ENCODE measurements around the gene COL18A1.

DNA sequence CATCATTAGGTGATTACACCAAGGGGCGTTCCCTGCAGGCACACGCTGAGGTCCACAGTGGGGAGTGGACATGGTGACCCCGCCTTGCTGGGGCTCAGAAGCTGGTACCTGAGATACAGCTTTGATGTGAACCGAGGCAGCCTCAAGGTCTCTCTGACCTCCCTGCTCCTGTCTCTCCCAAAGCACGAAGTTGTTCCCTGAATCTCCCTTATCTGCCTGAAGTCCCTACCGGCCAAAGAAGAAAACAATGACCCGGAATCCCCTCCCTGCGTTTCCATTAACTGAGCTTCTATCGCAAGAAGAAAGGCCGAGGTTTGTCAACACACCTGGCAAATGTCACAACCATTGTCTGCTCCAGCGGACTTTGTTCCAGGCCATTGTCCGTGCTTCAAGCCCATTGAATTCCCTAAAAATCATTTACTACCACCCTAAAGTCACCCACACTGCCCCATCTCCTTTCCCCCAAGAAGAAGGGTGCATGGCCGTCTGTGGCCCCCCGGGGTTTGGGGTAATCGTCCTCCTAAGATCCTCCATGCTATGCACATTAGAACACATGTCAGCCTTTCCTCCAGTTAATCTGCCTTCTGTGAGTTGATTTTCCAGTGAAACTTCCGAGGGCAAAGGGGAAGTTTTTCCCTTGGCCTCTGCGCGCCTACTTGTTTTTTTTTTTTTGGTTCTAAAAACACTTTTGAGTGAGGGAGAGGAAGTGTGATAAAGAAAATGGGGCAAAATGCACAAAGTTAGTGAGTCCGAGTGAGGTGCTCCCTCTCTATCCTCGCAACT is 48.1 kb upstream of the COL18A1 start:
- TF ChIP-seq CBX2 (IDR thresholded peaks at IDR 0.05; ENCODE audit: borderline replicate concordance, low read depth) (no peak), RNF2 (IDR thresholded peaks at IDR 0.05; ENCODE audit: borderline replicate concordance, low read depth) (no peak), RCOR1 (IDR thresholded peaks at IDR 0.05; ENCODE audit: low read depth, low read length) (no peak), KDM5A (IDR thresholded peaks at IDR 0.05) (no peak), EP300 (IDR thresholded peaks at IDR 0.05) (no peak), RAD21 (conservative IDR thresholded peaks at IDR 0.05 in 1 of 2, IDR thresholded peaks at IDR 0.05 in 1 of 2) (no peak), POLR2A (IDR thresholded peaks at IDR 0.05; ENCODE audit: low read length) (no peak), MYC (IDR thresholded peaks at IDR 0.05; ENCODE audit: borderline replicate concordance, low read length) (no peak), ESRRA (IDR thresholded peaks at IDR 0.05; ENCODE audit: borderline replicate concordance, low read length) (no peak)
- TF ChIP-seq, protein P1, sequence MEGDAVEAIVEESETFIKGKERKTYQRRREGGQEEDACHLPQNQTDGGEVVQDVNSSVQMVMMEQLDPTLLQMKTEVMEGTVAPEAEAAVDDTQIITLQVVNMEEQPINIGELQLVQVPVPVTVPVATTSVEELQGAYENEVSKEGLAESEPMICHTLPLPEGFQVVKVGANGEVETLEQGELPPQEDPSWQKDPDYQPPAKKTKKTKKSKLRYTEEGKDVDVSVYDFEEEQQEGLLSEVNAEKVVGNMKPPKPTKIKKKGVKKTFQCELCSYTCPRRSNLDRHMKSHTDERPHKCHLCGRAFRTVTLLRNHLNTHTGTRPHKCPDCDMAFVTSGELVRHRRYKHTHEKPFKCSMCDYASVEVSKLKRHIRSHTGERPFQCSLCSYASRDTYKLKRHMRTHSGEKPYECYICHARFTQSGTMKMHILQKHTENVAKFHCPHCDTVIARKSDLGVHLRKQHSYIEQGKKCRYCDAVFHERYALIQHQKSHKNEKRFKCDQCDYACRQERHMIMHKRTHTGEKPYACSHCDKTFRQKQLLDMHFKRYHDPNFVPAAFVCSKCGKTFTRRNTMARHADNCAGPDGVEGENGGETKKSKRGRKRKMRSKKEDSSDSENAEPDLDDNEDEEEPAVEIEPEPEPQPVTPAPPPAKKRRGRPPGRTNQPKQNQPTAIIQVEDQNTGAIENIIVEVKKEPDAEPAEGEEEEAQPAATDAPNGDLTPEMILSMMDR (IDR thresholded peaks at IDR 0.05) = no peak
- TF ChIP-seq, protein P2, sequence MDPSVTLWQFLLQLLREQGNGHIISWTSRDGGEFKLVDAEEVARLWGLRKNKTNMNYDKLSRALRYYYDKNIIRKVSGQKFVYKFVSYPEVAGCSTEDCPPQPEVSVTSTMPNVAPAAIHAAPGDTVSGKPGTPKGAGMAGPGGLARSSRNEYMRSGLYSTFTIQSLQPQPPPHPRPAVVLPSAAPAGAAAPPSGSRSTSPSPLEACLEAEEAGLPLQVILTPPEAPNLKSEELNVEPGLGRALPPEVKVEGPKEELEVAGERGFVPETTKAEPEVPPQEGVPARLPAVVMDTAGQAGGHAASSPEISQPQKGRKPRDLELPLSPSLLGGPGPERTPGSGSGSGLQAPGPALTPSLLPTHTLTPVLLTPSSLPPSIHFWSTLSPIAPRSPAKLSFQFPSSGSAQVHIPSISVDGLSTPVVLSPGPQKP (IDR thresholded peaks at IDR 0.05; ENCODE audit: low read depth, low read length) = no peak
- TF ChIP-seq, protein P3, sequence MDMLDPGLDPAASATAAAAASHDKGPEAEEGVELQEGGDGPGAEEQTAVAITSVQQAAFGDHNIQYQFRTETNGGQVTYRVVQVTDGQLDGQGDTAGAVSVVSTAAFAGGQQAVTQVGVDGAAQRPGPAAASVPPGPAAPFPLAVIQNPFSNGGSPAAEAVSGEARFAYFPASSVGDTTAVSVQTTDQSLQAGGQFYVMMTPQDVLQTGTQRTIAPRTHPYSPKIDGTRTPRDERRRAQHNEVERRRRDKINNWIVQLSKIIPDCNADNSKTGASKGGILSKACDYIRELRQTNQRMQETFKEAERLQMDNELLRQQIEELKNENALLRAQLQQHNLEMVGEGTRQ (IDR thresholded peaks at IDR 0.05) = no peak
- TF ChIP-seq, protein P4, sequence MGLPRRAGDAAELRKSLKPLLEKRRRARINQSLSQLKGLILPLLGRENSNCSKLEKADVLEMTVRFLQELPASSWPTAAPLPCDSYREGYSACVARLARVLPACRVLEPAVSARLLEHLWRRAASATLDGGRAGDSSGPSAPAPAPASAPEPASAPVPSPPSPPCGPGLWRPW (IDR thresholded peaks at IDR 0.05) = no peak

Measured in A549 (cell line).